NCI-H345 treated with DMSO at 0.1 percent for 48 hours (cell line): ENCODE data around the gene VKORC1L1.
A peak's percentile ranks its signal among the peaks of the same experiment; 100 is the strongest.
"Not testable (repeated sequence)": the region's sequence is repeated elsewhere in the genome, so short reads cannot be mapped to it uniquely, and the experiment has no call there.

ENCODE experiments used
- DNase-seq: peaks from one replicate; lab custom pipeline; 2025; ENCODE audit not compliant: unreplicated experiment; lab: John Stamatoyannopoulos, UW

VKORC1L1 gene

DNA sequence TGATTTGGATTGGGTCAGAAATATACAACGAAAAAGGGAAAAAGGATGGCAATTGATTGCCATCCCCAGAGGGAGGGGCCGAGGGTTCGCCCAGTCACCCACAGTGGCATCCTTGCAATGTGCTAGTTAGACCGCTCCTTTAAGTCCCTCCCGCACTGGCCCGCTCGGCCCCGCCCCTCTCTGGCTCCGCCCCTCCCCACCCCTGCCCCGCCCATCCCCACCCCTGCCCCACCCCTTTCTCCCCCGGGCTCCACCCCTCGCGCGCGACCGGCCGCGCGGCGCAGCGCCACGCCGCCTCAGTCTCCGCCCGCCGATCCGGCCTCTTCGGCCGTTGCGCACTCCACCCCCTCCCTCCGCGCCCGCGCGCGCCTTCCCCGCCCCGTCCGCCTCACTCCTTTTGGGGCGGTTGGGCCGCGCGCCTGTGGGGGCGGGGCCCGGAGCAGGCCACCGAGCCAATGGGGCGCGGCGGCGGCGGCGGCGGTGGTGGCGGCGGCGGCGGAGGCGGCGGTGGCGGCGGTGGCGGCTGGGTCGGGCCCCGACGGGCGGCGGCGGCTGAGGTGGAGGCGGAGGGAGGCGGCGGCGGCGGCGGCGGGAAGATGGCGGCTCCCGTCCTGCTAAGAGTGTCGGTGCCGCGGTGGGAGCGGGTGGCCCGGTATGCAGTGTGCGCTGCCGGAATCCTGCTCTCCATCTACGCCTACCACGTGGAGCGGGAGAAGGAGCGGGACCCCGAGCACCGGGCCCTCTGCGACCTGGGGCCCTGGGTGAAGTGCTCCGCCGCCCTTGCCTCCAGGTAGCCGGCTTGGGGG is at the start of gene VKORC1L1:
VKORC1L1 (plus strand) TSS at position 299 of the 806 bp plus-strand sequence; CDS start at position 597, 298 bp downstream.
- DNase-seq: peak; percentile 66

DNA sequence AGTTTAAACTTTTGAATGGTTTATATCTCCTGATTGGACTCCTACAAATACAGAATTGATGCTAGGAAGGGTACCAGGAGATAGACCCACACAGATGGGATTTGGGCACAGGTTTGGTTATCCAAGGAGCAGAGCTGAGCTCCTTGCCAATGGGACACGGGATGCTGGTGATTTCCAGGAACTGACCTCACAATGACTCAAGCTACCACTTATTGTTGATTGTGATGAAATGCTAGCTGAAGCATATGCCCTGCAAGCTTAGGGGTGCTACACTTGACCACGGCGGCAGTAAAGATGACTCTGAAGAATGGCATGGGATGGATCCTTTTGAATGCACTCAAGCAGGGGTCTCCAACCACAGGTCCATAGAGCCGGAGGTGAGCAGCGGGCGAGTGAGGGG is 45.5 kb upstream of the VKORC1L1 start:
- DNase-seq: no peak

DNA sequence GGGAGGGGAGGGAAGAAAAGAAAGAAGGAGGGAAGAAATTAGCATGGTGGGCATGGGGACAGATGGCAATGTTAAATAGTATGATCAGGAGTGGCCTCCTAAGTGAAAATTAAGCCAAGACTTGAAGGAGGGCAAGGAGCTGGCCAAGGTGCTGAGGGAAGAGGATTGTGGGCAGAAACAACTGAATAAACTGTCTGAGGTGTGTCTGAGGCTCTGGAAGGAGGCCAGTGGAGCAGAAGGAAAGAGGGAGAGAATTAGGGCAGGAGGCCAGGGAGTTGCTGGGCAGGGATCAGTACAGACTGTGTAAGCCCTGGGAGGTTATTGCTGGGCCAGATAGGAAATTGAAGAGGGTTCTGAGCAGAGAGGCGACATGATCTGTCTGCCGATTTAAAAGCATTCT is 40.6 kb upstream of the VKORC1L1 start:
- no peak for DNase-seq

DNA sequence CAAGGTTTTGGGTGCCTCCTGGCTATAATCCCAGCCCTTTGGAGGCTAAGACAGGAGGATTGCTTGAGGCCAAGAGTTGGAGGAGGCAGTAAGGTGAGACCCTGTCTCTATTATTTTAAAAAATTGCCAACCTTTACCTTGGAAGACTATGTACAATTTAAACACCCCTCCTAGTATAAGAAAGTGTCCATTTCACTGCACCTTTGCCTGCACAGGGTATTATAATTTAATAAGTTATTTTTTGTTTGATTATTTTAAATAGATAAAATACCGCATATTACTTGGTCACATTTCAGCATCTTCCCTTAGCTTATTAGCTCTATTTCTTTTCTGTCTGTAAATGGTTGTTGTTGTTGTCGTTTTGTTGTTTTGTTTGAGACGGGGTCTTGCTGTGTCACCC is 36.2 kb upstream of the VKORC1L1 start:
- not testable (repeated sequence) for DNase-seq

- DNase-seq: not testable (repeated sequence)
These were observed 35.3 kb upstream of the VKORC1L1 start for GRCh38 chr7:65837541-65837956.

GRCh38 chr7:65839846-65840245 is 33.0 kb upstream of the VKORC1L1 start:
- DNase-seq: no peak

DNA sequence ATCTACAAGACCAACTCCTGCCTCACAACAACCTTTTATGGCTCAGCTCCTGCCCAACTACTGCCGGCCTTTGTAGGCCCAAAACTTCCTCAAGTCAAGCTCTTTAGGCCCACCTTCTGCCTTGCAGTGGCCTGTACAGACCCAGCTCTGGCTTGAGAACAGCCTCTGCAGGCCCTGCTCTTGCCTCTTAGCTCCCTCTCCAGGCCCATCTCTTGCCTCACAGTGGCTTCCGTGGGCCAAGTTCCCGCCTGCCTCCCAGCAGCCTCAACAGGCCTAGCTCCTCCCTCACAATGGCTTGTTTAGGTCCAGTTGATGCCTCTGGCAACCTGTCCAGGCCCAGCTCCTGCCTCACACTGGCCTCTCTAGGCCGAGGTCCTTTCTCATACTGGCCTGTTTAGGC is 32.4 kb upstream of the VKORC1L1 start:
- no peak for DNase-seq

DNA sequence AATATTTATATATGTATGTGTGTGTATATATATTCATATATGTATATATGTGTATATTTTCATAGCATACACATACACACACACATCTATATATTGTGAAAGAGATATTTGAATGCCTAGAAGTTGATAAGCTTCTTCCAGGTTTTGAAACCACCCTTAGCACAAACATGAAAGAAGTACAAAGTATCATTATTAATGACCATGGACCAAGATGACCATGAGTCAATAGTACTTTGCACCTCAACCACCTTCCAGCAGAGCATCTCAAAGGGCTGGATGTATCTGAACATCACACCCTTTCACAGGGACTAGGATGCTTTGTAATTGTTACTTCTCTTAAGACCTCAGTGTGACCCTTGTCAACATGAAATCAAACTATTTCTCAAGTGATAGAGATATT is 29.3 kb upstream of the VKORC1L1 start:
- DNase-seq: not testable (repeated sequence)

GRCh38 chr7:65846008-65846570 is 26.8 kb upstream of the VKORC1L1 start:
- DNase-seq: no peak

- DNase-seq: not testable (repeated sequence)
These were observed 19.4 kb upstream of the VKORC1L1 start for GRCh38 chr7:65853426-65853825.

GRCh38 chr7:65853892-65854291 is 19.0 kb upstream of the VKORC1L1 start:
- DNase-seq: not testable (repeated sequence)

DNA sequence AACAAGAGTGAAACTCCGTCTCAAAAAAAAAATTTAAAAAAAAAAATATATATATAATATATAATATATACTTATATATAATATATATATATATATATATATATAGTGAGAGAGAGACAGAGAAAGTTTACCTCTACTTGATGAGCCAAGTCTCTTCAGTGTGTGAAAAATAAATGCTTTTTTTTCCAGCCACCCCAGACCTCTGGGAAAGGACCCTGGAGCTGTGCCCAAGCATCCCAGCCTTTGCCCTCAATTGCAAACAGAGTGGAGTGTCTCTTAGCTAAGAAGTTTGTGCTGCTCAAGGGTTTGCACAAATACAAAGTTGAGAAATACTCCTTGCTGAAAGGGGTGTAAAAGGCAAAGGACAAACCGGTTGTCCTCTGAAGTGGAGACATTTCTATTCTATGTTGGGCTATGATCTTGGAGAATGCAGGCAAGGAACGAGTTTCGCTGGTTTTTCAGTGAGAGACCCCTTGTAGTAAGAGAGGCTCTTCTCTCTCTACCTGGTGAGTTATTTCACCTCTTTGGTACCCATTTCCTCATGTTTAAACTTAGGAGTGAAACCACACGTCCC is 15.5 kb upstream of the VKORC1L1 start:
- DNase-seq: not testable (repeated sequence)

DNA sequence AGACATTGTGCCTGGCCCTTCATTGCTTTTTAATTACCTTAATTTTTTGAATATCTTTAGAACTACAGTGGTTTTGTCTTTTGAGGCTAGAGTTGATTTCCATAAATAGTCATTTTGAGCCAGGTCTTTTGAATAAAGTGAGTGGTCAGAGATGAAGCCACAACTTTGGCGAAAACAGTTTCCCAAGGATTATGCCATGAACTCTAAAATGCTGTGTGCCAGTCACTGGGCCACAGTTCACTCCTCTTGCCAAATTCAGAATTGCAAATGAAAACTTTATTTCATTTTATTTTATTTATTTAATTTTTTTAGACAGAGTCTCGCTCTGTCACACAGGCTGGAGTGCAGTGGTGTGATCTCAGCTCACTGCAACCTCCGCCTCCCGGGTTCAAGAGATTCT is 14.2 kb upstream of the VKORC1L1 start:
- DNase-seq: not testable (repeated sequence)

DNA sequence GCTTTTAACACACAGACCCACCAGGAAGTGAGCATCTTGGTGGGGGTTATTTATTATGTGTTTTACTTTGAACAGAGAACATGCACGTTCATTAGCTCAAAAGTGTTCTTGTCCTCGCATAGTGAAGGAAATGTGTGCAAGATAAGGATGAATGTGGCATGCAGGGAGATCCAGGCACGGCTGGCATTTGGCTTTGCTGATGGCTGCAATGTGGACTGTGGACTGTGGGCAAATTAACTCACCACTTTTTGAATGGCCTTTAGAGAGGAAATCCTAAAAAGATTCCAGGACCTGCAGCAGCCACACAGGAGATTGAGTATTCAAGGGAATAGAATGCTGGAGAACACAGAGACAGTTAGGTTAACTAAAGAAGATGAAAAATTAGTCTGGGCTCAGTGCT is 6.6 kb upstream of the VKORC1L1 start:
- DNase-seq: not testable (repeated sequence)

DNA sequence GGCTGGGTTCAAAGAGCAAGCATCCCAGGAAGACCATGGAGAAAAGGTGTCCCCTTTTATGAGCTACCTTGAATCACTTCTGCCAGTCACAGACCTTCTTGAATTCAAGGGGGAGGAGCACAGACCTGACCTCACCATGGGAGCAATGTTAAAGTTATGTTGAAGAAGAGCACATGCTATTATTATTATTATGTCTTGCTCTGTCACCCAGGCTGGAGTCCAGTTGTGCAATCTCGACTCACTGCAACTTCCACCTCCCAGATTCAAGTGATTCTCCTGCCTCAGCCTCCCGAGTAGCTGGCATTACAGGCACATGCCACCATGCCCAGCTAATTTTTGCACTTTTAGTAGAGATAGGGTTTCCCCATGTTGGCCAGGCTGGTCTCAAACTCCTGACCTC is 5.2 kb upstream of the VKORC1L1 start:
- DNase-seq: not testable (repeated sequence)

DNA sequence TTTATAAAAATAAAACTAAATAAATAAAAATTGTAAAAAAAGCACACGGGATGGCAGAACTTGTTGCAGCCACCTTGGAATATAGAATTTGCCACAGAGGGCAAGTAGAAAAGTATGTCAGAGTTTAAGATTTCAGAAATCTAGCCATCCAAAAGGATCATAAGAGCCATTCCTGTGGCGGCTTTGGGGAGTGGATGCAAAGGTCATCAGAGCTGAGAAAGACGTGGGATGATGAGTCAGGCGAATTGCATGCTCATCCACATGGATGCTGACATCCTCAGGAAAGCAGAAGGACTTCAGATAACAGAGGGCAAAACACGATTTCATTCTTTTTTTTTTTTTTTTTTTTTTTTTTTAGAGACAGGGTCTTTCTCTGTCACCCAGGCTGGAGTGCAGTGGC is 3.6 kb upstream of the VKORC1L1 start:
- DNase-seq: not testable (repeated sequence)

DNA sequence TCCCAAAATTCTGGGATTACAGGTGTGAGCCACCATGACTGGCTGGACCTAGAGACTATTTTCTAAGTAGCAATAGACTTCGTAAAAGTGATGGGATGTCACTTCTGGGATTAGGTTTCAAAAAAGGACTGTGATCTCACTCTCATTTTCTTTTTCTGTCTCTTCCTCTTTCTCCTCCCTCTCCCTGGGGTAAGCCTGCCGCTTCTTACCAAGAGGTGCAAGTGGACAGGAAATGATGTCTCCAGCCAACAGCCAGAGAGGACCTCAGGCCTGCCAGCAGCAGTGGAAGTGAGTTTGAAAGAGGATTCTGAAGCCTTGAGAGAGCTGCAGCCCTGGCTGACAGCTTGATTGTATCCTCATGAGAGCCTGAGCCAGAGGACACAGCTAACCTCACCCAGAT is 1.4 kb upstream of the VKORC1L1 start:
- not testable (repeated sequence) for DNase-seq

GRCh38 chr7:65873582-65874193 is 814 bp downstream of the VKORC1L1 start:
- not testable (repeated sequence) for DNase-seq

GRCh38 chr7:65875715-65876114 is 2.8 kb downstream of the VKORC1L1 start:
- DNase-seq: not testable (repeated sequence)

GRCh38 chr7:65879292-65880153 is 6.6 kb downstream of the VKORC1L1 start:
- not testable (repeated sequence) for DNase-seq

- DNase-seq: not testable (repeated sequence)
These were observed 7.4 kb downstream of the VKORC1L1 start for GRCh38 chr7:65880242-65880641.
